GM18951 (cell line): Measurements from ENCODE around the gene USP6.

Experiments
- POLR2A ChIP-seq: IDR thresholded peaks from 4 replicates; pipeline ENCODE4 v1.6.1; 2011; ENCODE audit warnings: mild to moderate bottlenecking; ENCODE audit not compliant: insufficient read length, insufficient read depth; ENCODE audit errors: extremely low read depth
- in situ Hi-C: fragments of 300-500 bp; cut with MboI; formaldehyde crosslinking; loops from one replicate; pipeline ENCODE4 v1.12.0; 2022; ENCODE audit warnings: low sequenced_read_pairs, mixed read lengths, inconsistent platforms; ENCODE audit not compliant: unreplicated experiment

Gene USP6

GRCh38 chr17:5181509-5182305 lies 65.9 kb downstream of the USP6 start:
- in situ Hi-C loops: loop anchor here (10.0 kb wide), 2 partner anchors 53 to 87 kb away; partner anchors contain the start of gene SCIMP
- no peak for TF ChIP-seq POLR2A

- in situ Hi-C loops: loop anchor here (10.0 kb wide), 2 partner anchors 52 to 88 kb away; partner anchors contain the start of gene SCIMP
- TF ChIP-seq POLR2A: no peak
Observed at GRCh38 chr17:5182597-5183409, 67.0 kb downstream of the USP6 start.

DNA sequence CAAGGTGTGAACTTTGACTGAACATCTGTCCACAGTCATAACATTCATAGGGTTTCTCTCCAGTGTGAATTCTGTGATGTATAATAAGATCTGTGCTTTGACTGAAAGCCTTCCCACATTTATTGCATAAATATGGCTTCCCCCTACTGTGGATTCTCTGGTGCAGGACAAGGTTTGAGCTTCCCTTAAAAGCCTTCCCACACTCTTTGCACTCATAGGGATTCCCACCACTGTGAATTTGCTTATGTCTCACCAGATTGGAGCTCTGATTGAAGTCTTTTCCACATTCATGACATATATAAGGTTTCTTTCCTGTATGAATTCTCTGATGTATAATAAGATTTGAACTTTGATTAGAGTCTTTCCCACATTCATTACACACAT lies 67.6 kb downstream of the USP6 start:
- no peak for TF ChIP-seq POLR2A
- in situ Hi-C loops: loop anchor here (10.0 kb wide), 2 partner anchors 51 to 89 kb away; partner anchors contain the start of gene SCIMP

GRCh38 chr17:5184288-5184687 lies 68.5 kb downstream of the USP6 start:
- no peak for TF ChIP-seq POLR2A
- in situ Hi-C loops: loop anchor here (10.0 kb wide), 2 partner anchors 51 to 89 kb away; partner anchors contain the start of gene SCIMP

- TF ChIP-seq POLR2A: peak; percentile 96
- in situ Hi-C loops: no loop called here
Observed at GRCh38 chr17:5191541-5192417, 75.9 kb downstream of the USP6 start, which contains the start of gene ZNF594. Gene ZNF594 (minus strand): TSS chr17:5191868. CDS start chr17:5184256, 7,612 bp downstream.

DNA sequence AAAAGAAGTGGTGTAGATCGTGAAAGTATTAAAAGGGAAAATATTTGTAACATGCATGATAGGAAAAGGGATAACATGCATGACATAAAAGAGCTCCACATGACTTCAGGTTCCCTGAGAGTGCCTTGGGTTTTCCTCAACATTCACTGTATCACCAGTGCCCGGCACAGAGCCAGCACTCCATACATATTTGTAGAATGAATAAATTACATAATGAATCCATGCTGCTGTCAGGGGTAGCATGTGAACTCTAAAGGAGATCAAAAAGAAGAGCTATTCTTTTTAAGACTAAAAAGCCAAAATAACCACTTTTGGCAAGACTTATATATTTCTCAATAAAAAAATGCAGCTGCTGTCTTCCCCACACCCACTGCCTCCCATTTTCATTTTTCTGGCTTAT lies 78.5 kb downstream of the USP6 start:
- in situ Hi-C loops: no loop called here
- TF ChIP-seq POLR2A: no peak

- peak; percentile 15 for TF ChIP-seq POLR2A
- in situ Hi-C loops: no loop called here
Observed at GRCh38 chr17:5198472-5198871, 82.6 kb downstream of the USP6 start.

GRCh38 chr17:5200360-5200759 lies 84.5 kb downstream of the USP6 start:
- no peak for TF ChIP-seq POLR2A
- in situ Hi-C loops: loop anchor here (5.0 kb wide), 1 partner anchor 37 kb away; no protein-coding TSS in a partner anchor

- in situ Hi-C loops: loop anchor here (5.0 kb wide), 1 partner anchor 36 kb away; no protein-coding TSS in a partner anchor
- TF ChIP-seq POLR2A: no peak
Observed at GRCh38 chr17:5201011-5201410, 85.2 kb downstream of the USP6 start.

GRCh38 chr17:5203178-5203907 lies 87.5 kb downstream of the USP6 start:
- TF ChIP-seq POLR2A: no peak
- in situ Hi-C loops: loop anchor here (5.0 kb wide), 1 partner anchor 34 kb away; no protein-coding TSS in a partner anchor

DNA sequence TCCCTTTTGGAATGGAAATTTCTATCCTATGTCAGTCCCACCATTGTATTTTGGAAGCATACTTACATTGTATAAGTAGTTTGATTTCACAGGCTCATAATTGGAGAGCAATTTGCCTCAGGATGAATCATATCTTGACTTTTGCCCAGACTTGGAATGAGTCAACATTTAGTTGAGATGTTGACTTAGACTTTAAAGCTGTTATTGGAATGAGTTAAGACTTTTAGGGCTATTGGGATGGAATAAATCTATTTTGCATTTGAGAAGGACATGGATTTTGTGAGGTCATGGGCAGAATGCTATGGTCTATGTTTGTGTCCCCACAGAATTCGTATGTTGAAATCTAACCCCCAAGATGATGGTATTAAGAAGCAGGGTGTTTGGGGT lies 88.1 kb downstream of the USP6 start:
- in situ Hi-C loops: loop anchor here (5.0 kb wide), 1 partner anchor 33 kb away; no protein-coding TSS in a partner anchor
- no peak for TF ChIP-seq POLR2A

DNA sequence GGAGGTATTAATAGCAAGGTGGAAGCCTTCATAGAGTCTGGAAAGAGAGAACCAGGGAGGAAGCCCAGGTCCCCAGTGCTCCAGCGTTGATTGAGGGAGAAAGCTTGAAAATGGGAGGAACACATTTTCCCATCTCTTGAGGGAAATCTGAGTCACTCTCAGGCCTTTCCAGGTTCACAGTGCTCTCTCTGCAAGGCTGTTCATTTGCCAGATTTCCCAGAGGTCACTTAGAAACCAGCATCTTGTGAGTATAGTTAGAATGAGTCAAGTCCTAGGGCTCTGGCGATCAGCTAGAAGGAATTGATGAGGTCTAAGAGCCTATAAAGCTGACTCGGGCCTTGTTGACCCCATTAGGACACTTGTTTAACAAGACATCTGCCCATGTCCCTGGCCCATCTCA lies 93.6 kb downstream of the USP6 start:
- TF ChIP-seq POLR2A: no peak
- in situ Hi-C loops: no loop called here
